Heart right ventricle (tissue), 16 donors: Measurements from ENCODE around the gene ENTPD6. TPM values are rescaled to one million over a fixed set of nuclear protein-coding genes. Genes with fewer than 3 reads are reported as not detected.

Source experiments
- ATAC-seq, 8 donors: fragments of 200-7000 bp; cut with Tn5 transposase; one replicate each; pipeline ENCODE4 v1.9.1; 2020; ENCODE audit warnings: mild to moderate bottlenecking in 8 of 8, moderate library complexity in 8 of 8, moderate number of reproducible peaks in 1 of 8
- DNase-seq, 2 donors: peaks; one replicate each; pipeline ENCODE4 v3.0.0-alpha.2; 2020
- H3K27ac ChIP-seq, 10 donors: fragments of 200-600 bp; sonication (generic) in 2 of 10; one replicate each; pipeline versions ENCODE4 v1.5.0 to v1.8.0; 2020 to 2022; ENCODE audit warnings: mild to moderate bottlenecking in 3 of 10
- H3K27me3 ChIP-seq, 7 donors: fragments of 200-600 bp; one replicate each; pipeline ENCODE4 v1.8.0; 2021 to 2022; ENCODE audit warnings: mild to moderate bottlenecking in 2 of 7
- H3K36me3 ChIP-seq, 9 donors: fragments of 200-600 bp; sonication (generic) in 1 of 9; one replicate each; pipeline versions ENCODE4 v1.5.0 to v1.8.0; 2020 to 2022; ENCODE audit warnings: mild to moderate bottlenecking in 2 of 9
- H3K4me1 ChIP-seq, 9 donors: fragments of 200-600 bp; sonication (generic) in 1 of 9; one replicate each; pipeline versions ENCODE4 v1.5.0 to v1.8.0; 2020 to 2022; ENCODE audit warnings: mild to moderate bottlenecking in 4 of 9
- H3K4me3 ChIP-seq, 10 donors: fragments of 200-600 bp; sonication (generic) in 2 of 10; one replicate each; pipeline versions ENCODE4 v1.5.0 to v1.8.0; 2020 to 2022; ENCODE audit warnings: mild to moderate bottlenecking in 7 of 10, moderate library complexity in 2 of 10
- H3K9me3 ChIP-seq, 11 donors: fragments of 200-600 bp in 10 of 11; sonication (generic) in 2 of 11; one replicate each; pipeline versions ENCODE4 v1.5.0 to v1.8.0; 2013 to 2022; ENCODE audit warnings: mild to moderate bottlenecking in 2 of 11, control low read depth in 1 of 11, moderate library complexity in 1 of 11
- WGBS, 2 donors: extraction: QIAGEN DNeasy Blood & Tissue Kit; methylation state at CpG; one replicate each; pipeline ENCODE4 v1.1.7; 2013; ENCODE audit warnings: inconsistent platforms in 1 of 2; 5-methylcytosine and 5-hydroxymethylcytosine counted together
- intact Hi-C, 10 donors: fragments of 100-400 bp; cut with DNase I; formaldehyde crosslinking; loops; one replicate each; pipeline versions ENCODE4 v1.11.1 to v1.14.2; 2022
- polyA plus RNA-seq, 2 donors: library from polyadenylated mRNA; stranded (reverse); fragments of 200-250 nt; gene quantifications; one replicate each; pipeline ENCODE4 v1.2.3, GENCODE V29; 2013
- total RNA-seq, 10 donors: library from RNA; stranded (reverse); fragmentation: NEBNext Ultra II Directional in 3 of 10; extraction: Animal tissue kit (Norgen Biotek cat#: 25700) in 3 of 10; gene quantifications; one replicate each; pipeline versions ENCODE4 v1.2.1 to v1.2.4, GENCODE V29; 2021 to 2023
- TF ChIP-seq, protein P1 (sequence below), 9 donors: fragments of 200-600 bp; sonication (generic) in 2 of 9; IDR thresholded peaks; one replicate each; pipeline versions ENCODE4 v1.5.0 to v1.8.0; 2021 to 2022; ENCODE audit warnings: antibody characterized with exemption in 9 of 9, mild to moderate bottlenecking in 5 of 9, moderate library complexity in 1 of 9
- donor health status: Arrhythmogenic right ventricular cardiomyopathy.
- donor health status: ischemic (EF 13 %, LVEDD 7.1; RV severe dilation, severe dysfunction).
- donor health status: healthy with polysubstance abuse.
- donor health status: DM: no; HTN: yes; CAD: no.
- donor health status: DM: no; HTN: no; CAD: no.
- donor health status: ischemic (EF 25% LVEDD 6.9; RV normal size, moderate dysfunction).
- donor health status: ischemic (EF 25% LVEDD 5.7; RV mildly dilated, moderate dysfunction).
- donor health status: healthy.
- donor health status: DM: yes; HTN: yes; CAD: no.
- donor health status: Ischemic cardiomyopathy.
- donor health status: ischemic (EF 35%, LVEDD 5.7; RV mildly dilated, moderate dysfunction).
- donor health status: nonischemic (EF 11% LVEDD 7.7; RV severe dilation, severe dysfunction).
- donor health status: DM: yes; HTN: yes; CAD: no.
- donor health status: PGD.
- donor health status: ischemic (EF 29% LVEDD 5.4; RV normal size, mild dysfunction).
- donor health status: nonischemic (EF 23%, LVEDD 6.1; RV moderate dilation, normal function).

Gene ENTPD6
- total and polyA plus RNA-seq, 12 donors, result 54.6 to 167 (median 84.8) TPM

DNA sequence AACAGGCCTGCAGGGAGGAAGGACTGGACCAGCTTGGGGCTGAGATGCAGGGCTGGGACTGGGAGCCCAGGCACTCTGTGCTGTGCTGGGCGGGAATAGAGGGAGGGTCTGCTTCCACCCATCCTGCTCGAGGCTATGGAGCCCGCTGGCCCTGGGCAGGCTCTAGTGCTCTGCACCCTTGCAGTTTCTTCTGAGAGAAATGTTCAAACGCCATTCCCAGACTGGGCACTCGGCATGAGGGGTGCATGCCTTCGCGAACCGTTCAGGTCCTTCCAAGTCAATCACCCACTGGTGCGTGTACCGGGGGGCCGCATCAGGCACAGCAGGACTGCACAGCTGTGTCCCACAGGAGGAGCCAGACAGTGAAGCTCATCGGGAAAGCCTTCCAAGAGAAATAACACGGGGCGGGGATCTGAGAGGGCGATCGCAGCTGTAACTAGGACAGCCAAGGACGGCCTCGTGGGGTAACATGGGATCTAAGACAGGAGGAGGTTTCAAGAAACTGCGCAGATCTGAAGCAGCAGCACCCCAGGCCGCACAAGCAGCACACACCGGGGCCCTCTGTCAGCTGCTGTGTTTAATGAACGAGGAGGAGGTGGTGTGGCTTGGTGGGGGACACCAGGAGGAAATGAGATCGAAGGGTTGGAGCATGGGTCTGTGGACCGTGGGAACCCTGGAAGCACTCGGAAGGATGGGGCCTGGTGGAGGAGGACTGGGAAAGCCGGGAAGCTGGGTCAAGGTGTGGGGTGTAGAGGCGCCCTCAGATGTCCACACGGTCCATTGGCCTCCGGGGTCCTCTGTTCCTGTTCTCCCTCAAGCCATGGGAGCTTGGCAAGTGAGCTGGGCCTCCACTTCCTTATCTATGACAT is 26.3 kb downstream of the ENTPD6 start:
- TF ChIP-seq, protein P1, sequence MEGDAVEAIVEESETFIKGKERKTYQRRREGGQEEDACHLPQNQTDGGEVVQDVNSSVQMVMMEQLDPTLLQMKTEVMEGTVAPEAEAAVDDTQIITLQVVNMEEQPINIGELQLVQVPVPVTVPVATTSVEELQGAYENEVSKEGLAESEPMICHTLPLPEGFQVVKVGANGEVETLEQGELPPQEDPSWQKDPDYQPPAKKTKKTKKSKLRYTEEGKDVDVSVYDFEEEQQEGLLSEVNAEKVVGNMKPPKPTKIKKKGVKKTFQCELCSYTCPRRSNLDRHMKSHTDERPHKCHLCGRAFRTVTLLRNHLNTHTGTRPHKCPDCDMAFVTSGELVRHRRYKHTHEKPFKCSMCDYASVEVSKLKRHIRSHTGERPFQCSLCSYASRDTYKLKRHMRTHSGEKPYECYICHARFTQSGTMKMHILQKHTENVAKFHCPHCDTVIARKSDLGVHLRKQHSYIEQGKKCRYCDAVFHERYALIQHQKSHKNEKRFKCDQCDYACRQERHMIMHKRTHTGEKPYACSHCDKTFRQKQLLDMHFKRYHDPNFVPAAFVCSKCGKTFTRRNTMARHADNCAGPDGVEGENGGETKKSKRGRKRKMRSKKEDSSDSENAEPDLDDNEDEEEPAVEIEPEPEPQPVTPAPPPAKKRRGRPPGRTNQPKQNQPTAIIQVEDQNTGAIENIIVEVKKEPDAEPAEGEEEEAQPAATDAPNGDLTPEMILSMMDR (IDR thresholded peaks at IDR 0.05), result peak in 2 of 9 donors; percentile 9 to 14
- Histone ChIP-seq H3K27me3 (no peaks in the 10 kb centered on the region), H3K36me3 (peaks cover 0 to 79% (median 25%) of the 10 kb centered on the region in 9 donors), H3K9me3 (no peaks in the 10 kb centered on the region), H3K4me1 (peaks cover 21 to 85% (median 61%) of the 10 kb centered on the region in 9 donors), H3K27ac (peak overlapping the region; percentile 36 to 94 (median 68)), H3K4me3 (no peak overlapping the region)
- ATAC-seq, result peak in 7 of 8 donors; percentile 5 to 68 (median 33)
- peak; percentile 48 to 68 for DNase-seq
- WGBS, 2 donors, result 72 to 74% methylated on average over 29 of the region's 29 CpGs
- intact Hi-C loops, result no loop called here

DNA sequence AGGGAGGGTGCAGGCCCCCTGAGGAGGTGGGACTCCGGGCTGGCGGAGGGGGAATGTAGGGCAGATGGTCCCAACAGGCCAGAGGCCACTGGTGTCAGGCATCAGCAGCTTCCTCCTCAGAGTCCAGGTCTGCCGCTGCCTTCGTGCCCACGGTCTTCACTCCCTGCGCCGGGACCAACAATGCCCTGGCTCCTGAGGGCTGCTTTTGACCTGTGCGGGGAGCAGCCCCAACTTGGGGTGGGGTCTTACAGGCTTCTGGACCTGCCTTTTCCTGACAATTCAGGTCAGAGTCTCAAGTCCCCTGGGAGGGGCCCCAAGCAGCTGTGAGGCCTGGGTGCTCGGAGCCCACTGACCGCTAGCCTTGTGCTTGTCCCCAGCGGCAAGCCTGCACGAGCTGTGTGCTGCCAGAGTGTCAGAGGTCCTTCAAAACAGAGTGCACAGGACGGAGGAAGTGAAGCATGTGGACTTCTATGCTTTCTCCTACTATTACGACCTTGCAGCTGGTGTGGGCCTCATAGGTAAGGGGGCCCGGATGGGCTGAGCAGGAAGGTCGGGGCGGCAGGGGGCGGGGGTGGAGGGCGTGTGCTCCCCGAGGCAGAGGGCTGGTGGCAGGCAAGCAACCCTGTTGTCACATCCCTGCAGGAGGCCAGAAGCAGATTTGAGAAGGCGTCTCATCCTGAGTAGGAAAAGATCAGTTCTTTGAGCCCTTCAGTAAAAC is 27.1 kb downstream of the ENTPD6 start:
- Histone ChIP-seq H3K4me1 (peaks cover 25 to 86% (median 63%) of the 10 kb centered on the region in 9 donors), H3K9me3 (no peaks in the 10 kb centered on the region), H3K27me3 (no peaks in the 10 kb centered on the region), H3K27ac (peak overlapping the region; percentile 2 to 94 (median 68)), H3K36me3 (peaks cover 0 to 71% (median 18%) of the 10 kb centered on the region in 9 donors), H3K4me3 (no peak overlapping the region)
- TF ChIP-seq, protein P1 (IDR thresholded peaks at IDR 0.05), result no peak
- ATAC-seq, result peak in 1 of 8 donors; percentile 1
- 64 to 77% methylated on average over 21 of the region's 21 CpGs for WGBS, 2 donors
- no peak for DNase-seq
- intact Hi-C loops, result no loop called here

GRCh38 chr20:25223179-25223661 is 27.7 kb downstream of the ENTPD6 start:
- TF ChIP-seq, protein P1 (IDR thresholded peaks at IDR 0.05), result no peak
- Histone ChIP-seq H3K4me1 (peaks cover 27 to 91% (median 67%) of the 10 kb centered on the region in 9 donors), H3K4me3 (no peak overlapping the region), H3K27me3 (no peaks in the 10 kb centered on the region), H3K36me3 (peaks cover 0 to 67% (median 15%) of the 10 kb centered on the region in 9 donors), H3K9me3 (no peaks in the 10 kb centered on the region), H3K27ac (peak overlapping the region in 8 of 10 donors; percentile 55 to 94 (median 69))
- intact Hi-C loops, result no loop called here
- 76 to 78% methylated on average over 8 of the region's 8 CpGs for WGBS, 2 donors
- DNase-seq (no peak), ATAC-seq (no peak)
